ENCODE data around the gene TTC38.

TTC38 gene

GRCh38 chr22:46275455-46276122 lies 7.8 kb downstream of the TTC38 start:
- DNase-seq (ENCODE audit: insufficient read length, low spot score), result no peak
- no peak for FAIRE-seq

- DNase-seq (ENCODE audit: insufficient read length, low spot score) (no peak), FAIRE-seq (no peak)
These were observed 8.8 kb downstream of the TTC38 start for GRCh38 chr22:46276563-46276962.

- DNase-seq (ENCODE audit: insufficient read length, low spot score) (no peak), FAIRE-seq (no peak)
These were observed 11.1 kb downstream of the TTC38 start for GRCh38 chr22:46278656-46279645.

- FAIRE-seq (no peak), DNase-seq (ENCODE audit: insufficient read length, low spot score) (no peak)
These were observed 12.4 kb downstream of the TTC38 start for GRCh38 chr22:46280063-46280817.

GRCh38 chr22:46280999-46281623 lies 13.3 kb downstream of the TTC38 start:
- DNase-seq (ENCODE audit: insufficient read length, low spot score), result no peak
- no peak for FAIRE-seq

- no peak for DNase-seq (ENCODE audit: insufficient read length, low spot score)
- FAIRE-seq, result no peak
These were observed 14.3 kb downstream of the TTC38 start for GRCh38 chr22:46281866-46282678.

- FAIRE-seq (no peak), DNase-seq (ENCODE audit: insufficient read length, low spot score) (no peak)
These were observed 18.2 kb downstream of the TTC38 start for GRCh38 chr22:46286006-46286405.

- FAIRE-seq, result peak; percentile 68
- DNase-seq (ENCODE audit: insufficient read length, low spot score), result no peak
These were observed 19.4 kb downstream of the TTC38 start for GRCh38 chr22:46286941-46287872.

GRCh38 chr22:46287873-46288751 lies 20.3 kb downstream of the TTC38 start:
- DNase-seq (ENCODE audit: insufficient read length, low spot score) (peak; percentile 93), FAIRE-seq (peak; percentile 98)

GRCh38 chr22:46288846-46289243 lies 21.0 kb downstream of the TTC38 start:
- DNase-seq (ENCODE audit: insufficient read length, low spot score) (no peak), FAIRE-seq (no peak)

GRCh38 chr22:46289244-46289891 lies 21.6 kb downstream of the TTC38 start:
- FAIRE-seq (no peak), DNase-seq (ENCODE audit: insufficient read length, low spot score) (no peak)

- DNase-seq (ENCODE audit: insufficient read length, low spot score) (no peak), FAIRE-seq (no peak)
These were observed 22.5 kb downstream of the TTC38 start for GRCh38 chr22:46290121-46290842.

GRCh38 chr22:46290843-46291785 lies 23.3 kb downstream of the TTC38 start:
- FAIRE-seq (no peak), DNase-seq (ENCODE audit: insufficient read length, low spot score) (no peak)

- FAIRE-seq (no peak), DNase-seq (ENCODE audit: insufficient read length, low spot score) (no peak)
These were observed 24.4 kb downstream of the TTC38 start for GRCh38 chr22:46292173-46292572.

- DNase-seq (ENCODE audit: insufficient read length, low spot score) (no peak), FAIRE-seq (no peak)
These were observed 24.9 kb downstream of the TTC38 start for GRCh38 chr22:46292732-46293131.
